HEK293 (cell line): ENCODE data around the gene SMTN.
"Not testable (repeated sequence)": the region's sequence is repeated elsewhere in the genome, so short reads cannot be mapped to it uniquely, and the experiment has no call there.

Experiments used
- GLI2 ChIP-seq: fragments of 450-650 bp; formaldehyde crosslinking; IDR thresholded peaks from 2 replicates; pipeline ENCODE4; 2017; ENCODE audit warnings: missing biosample characterization, missing genetic modification characterization, low read depth, borderline replicate concordance
- OSR2 ChIP-seq: fragments of 450-650 bp; formaldehyde crosslinking; IDR thresholded peaks from 2 replicates; pipeline ENCODE4 v1.5.1; 2016; ENCODE audit warnings: missing biosample characterization, missing genetic modification characterization
- REST ChIP-seq: fragments of 450-650 bp; formaldehyde crosslinking; IDR thresholded peaks from 2 replicates; pipeline ENCODE4 v1.5.1; 2016; ENCODE audit warnings: missing biosample characterization, missing genetic modification characterization
- SP3 ChIP-seq: fragments of 450-650 bp; formaldehyde crosslinking; IDR thresholded peaks from 2 replicates; pipeline ENCODE4 v1.5.1; 2016; ENCODE audit warnings: missing biosample characterization, missing genetic modification characterization
- ZBTB1 ChIP-seq: fragments of 450-650 bp; formaldehyde crosslinking; IDR thresholded peaks from 2 replicates; pipeline ENCODE4 v1.5.1; 2016; ENCODE audit warnings: missing biosample characterization, missing genetic modification characterization
- ZBTB21 ChIP-seq: fragments of 450-650 bp; formaldehyde crosslinking; IDR thresholded peaks from 2 replicates; pipeline ENCODE4 v1.5.1; 2017; ENCODE audit warnings: missing biosample characterization, missing genetic modification characterization
- ZFP41 ChIP-seq: fragments of 450-650 bp; formaldehyde crosslinking; IDR thresholded peaks from 2 replicates; pipeline ENCODE4 v1.5.1; 2016; ENCODE audit warnings: missing biosample characterization, missing genetic modification characterization, borderline replicate concordance
- ZNF335 ChIP-seq: fragments of 450-650 bp; formaldehyde crosslinking; conservative IDR thresholded peaks from 2 replicates; pipeline ENCODE4 v1.5.1; 2016; ENCODE audit warnings: missing biosample characterization, missing genetic modification characterization
- ZNF560 ChIP-seq: fragments of 450-650 bp; formaldehyde crosslinking; IDR thresholded peaks from 2 replicates; pipeline ENCODE4 v1.5.1; 2017; ENCODE audit warnings: missing biosample characterization, missing genetic modification characterization, borderline replicate concordance
- ZSCAN18 ChIP-seq: fragments of 450-650 bp; formaldehyde crosslinking; IDR thresholded peaks from 2 replicates; pipeline ENCODE4 v1.5.1; 2016; ENCODE audit warnings: missing biosample characterization, missing genetic modification characterization
- TF ChIP-seq, protein P1 (sequence below): fragments of 450-650 bp; formaldehyde crosslinking; IDR thresholded peaks from 2 replicates; pipeline ENCODE4 v1.5.1; 2016; ENCODE audit warnings: missing biosample characterization, missing genetic modification characterization
- TF ChIP-seq, protein P2 (sequence below): fragments of 450-650 bp; formaldehyde crosslinking; IDR thresholded peaks from 2 replicates; pipeline ENCODE4 v1.5.1; 2016; ENCODE audit warnings: missing biosample characterization, missing genetic modification characterization, low read depth

DNA sequence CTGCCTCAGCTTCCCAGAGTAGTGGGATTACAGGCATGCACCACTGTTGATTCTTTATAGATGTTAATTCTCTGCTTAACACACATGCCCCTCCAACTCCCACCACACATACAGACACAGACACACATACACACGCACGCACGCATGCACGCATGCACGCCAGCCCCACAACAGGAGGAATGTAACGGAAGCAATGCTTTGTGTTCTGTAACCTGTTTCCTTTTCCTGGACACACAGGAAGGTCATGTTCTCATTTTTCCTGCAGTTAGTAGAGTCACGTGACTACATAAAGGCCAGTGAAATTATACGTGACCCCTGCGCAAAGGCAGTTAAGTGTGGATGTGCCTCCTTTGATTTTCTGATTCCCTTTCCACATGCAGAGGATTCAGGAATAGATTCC is 8.0 kb upstream of the SMTN start:
- TF ChIP-seq, protein P1, sequence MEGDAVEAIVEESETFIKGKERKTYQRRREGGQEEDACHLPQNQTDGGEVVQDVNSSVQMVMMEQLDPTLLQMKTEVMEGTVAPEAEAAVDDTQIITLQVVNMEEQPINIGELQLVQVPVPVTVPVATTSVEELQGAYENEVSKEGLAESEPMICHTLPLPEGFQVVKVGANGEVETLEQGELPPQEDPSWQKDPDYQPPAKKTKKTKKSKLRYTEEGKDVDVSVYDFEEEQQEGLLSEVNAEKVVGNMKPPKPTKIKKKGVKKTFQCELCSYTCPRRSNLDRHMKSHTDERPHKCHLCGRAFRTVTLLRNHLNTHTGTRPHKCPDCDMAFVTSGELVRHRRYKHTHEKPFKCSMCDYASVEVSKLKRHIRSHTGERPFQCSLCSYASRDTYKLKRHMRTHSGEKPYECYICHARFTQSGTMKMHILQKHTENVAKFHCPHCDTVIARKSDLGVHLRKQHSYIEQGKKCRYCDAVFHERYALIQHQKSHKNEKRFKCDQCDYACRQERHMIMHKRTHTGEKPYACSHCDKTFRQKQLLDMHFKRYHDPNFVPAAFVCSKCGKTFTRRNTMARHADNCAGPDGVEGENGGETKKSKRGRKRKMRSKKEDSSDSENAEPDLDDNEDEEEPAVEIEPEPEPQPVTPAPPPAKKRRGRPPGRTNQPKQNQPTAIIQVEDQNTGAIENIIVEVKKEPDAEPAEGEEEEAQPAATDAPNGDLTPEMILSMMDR (tag by site-specific recombination): not testable (repeated sequence)
- TF ChIP-seq ZFP41 (tag by site-specific recombination); ZBTB21; REST; ZNF560; ZSCAN18 (tag by site-specific recombination); ZNF335 (tag by site-specific recombination); OSR2 (tag by site-specific recombination); ZBTB1 (tag by site-specific recombination); SP3 (tag by site-specific recombination); GLI2 (tag by site-specific recombination): not testable (repeated sequence)
- TF ChIP-seq, protein P2, sequence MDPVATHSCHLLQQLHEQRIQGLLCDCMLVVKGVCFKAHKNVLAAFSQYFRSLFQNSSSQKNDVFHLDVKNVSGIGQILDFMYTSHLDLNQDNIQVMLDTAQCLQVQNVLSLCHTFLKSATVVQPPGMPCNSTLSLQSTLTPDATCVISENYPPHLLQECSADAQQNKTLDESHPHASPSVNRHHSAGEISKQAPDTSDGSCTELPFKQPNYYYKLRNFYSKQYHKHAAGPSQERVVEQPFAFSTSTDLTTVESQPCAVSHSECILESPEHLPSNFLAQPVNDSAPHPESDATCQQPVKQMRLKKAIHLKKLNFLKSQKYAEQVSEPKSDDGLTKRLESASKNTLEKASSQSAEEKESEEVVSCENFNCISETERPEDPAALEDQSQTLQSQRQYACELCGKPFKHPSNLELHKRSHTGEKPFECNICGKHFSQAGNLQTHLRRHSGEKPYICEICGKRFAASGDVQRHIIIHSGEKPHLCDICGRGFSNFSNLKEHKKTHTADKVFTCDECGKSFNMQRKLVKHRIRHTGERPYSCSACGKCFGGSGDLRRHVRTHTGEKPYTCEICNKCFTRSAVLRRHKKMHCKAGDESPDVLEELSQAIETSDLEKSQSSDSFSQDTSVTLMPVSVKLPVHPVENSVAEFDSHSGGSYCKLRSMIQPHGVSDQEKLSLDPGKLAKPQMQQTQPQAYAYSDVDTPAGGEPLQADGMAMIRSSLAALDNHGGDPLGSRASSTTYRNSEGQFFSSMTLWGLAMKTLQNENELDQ (tag by site-specific recombination): not testable (repeated sequence)
